GM19023 (cell line): Measurements from ENCODE around the gene MBOAT7.

Experiments
- ATAC-seq: cut with Tn5 transposase; IDR thresholded peaks from one replicate; pipeline ENCODE4 v1.9.1; 2021; ENCODE audit warnings: mild to moderate bottlenecking, moderate library complexity; ENCODE audit not compliant: unreplicated experiment

The MBOAT7 gene

DNA sequence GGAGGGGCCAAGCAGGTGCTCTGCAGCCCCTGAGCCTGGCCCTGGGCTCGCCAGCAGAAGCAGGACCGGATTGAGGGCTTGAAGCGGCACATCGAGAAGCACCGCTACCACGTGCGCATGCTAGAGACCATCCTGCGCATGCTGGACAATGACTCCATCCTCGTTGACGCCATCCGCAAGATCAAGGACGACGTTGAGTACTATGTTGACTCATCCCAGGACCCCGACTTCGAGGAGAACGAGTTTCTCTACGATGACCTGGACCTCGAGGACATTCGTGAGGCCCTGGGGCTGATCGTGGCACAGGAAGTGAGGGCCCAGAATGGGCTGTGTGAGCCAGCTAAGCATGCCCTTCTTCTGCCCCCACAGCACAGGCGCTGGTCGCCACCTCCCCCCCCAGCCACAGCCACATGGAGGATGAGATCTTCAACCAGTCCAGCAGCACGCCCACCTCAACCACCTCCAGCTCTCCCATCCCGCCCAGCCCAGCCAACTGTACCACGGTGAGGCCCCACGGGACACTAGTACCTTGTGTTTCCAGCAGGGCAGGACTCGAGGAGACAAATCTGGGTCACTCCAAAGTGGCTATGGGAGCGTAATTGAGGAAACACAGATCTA lies 43.7 kb downstream of the MBOAT7 start:
- no peak for ATAC-seq

DNA sequence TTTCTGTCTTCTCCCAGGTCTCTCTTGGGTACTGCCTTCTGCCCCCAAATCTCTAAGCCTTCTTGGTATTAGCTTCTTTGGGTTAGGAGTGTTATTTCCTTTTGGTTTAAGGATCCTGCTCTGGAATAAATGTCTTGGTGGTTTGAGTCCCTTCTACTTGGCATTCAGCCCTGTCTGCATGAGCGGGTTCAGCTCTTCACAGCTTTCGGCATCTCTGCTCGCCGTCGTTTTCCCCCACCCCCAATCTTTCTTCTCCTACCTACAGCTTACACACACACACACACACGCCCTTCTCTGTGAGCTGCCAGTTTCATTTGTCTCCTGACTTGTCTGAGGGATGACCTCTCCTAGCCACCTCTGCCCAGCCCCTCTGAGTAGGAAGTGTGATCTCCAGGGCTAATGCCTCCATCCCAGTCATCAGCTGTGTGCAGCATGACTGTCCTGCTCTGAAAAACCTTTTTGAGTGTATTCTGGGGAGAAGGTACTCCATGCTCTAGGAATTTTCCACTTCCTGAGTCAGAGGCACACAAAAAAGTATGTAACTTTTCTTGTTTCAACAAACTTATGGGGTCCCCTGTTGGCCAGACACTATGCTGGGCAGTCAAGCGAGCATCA lies 47.1 kb downstream of the MBOAT7 start:
- no peak for ATAC-seq

DNA sequence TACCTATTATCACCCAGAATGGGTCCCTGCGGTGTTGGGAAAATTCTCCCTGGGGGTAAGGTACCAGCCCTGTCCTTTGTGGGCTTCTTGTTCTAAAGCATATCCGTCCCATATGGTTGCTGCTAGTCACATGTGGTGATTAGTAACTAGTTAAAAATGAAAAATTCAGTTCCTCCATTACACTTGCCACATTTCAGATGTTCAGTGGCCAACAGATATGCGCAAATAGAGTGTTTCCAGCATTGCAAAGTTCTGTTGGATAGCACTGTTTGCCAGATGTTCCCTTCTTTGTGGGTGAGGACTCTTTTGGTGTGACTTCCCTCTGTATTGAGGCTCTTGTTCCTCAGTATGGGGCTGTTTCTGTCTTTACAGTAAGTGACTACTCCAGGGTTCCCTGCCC lies 48.0 kb downstream of the MBOAT7 start:
- ATAC-seq, result no peak

DNA sequence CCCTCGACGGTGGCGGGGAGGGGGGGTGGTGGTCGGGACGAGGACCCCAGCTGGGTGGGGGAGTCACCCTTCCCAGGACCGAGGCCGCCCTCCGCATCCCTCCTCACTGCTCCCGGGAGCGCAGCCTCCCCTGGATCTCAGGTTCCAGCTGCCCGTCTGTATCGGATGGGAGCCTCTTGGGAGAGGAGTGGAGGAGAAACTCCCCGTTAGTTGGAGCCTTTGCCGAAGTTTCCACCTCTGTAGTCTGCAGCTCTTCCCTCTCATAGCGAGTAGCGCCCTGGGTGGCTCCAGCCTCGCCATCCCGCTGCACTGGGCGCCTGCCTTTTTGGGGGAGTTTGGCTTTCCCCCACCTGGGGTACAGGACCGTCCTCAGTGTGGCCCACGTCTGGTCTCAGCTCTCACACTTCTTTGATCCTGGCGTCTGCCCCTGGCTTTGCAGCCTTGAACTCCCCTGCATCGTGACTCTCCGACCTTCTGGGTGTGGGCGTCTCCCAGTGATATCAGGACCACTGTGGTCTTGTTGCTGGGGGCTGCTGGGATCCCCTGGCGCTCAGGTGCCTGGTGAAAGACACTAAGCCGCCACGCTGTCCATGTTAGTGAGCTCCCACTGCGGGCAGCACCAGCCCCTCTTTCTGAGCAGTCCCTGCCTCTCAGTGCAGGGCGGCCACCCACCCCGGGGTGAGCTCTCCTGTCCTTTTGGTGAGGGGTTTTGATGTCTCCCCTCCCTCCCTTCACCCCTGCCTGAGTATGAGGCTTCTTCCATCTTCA lies 50.7 kb downstream of the MBOAT7 start:
- no peak for ATAC-seq

DNA sequence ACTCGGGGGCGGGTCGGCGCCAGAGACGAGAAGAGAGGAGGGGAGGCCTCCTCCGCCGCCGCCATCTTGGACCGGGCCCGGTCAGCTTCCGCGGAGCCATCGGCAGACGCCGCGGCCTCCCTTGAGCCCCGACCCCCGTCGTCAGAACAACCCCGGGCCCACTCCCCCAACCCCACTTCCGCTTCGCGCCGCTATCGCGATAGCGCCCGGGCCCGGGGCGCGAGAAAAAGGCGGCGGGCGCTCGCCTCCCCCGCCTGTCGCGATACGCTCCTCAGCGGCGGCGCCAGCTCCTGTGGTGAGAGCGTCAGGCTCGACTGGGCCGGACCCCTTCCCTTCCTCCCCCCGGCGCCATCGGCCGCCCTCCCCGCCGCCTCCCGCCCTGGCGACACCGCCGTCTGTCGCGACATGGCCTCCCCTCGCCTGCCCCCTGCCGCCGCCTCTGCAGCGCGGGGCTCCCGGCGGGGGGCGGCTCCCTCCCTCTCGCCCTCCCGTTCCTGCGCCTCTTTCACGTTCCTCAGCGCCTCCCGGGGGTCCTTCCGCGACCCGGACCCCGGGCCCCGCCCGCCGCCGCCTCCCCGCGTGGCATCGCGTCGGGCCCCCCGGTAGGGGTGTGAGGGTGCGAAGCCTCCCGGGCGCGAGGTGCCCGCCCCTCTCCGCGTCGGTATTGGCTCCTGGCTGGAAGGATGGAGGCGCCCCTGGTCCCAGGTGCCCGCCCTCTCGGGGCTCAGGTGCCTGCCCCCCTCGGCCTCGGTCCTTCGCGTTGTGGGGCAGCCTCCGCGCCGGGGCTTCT lies 51.5 kb downstream of the MBOAT7 start, which contains the start of gene CNOT3:
Gene CNOT3 (plus strand): TSS at position 64 of the 790 bp plus-strand sequence. CDS start 5,217 bp downstream, outside the sequence.
- no peak for ATAC-seq

DNA sequence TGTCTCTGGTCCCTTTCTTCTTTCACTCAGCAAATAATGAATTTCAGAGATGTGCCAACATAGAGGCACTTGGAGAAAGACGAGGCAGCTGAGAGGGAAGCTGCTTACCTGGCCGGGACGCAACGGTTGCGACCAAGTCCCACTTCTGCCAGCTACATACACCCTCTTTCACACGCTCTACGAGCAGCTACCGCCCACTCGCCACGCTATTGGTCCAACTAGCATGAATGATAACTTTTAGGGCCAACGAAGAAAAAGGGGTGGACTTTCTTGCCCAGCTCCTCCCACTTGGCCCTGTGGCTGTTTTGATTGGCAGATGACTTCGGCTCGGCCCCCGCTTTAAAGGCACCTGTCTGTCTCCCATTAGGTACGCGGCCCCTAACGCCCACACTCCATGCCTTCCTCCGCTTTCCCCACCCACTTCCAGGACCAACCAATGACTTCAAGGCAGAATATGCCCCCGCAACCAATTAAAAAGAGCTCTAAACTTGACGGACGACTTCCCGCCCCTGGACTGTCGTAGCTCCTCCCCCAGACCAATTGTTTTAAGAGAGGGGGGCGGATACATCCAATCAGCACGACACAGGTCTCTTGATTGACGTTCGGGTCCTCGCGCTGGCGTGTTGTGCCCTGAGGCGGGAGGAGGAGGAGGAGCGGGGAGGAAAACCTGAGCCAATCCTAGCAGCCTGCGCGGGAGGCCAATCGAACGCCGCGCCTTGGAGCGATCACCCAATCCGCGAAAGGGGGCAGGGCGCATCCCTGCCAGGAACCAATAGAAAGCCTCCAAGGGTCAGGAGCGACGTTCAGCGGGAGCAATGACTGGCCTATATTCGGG lies 52.3 kb downstream of the MBOAT7 start:
- ATAC-seq, result peak; percentile 78

DNA sequence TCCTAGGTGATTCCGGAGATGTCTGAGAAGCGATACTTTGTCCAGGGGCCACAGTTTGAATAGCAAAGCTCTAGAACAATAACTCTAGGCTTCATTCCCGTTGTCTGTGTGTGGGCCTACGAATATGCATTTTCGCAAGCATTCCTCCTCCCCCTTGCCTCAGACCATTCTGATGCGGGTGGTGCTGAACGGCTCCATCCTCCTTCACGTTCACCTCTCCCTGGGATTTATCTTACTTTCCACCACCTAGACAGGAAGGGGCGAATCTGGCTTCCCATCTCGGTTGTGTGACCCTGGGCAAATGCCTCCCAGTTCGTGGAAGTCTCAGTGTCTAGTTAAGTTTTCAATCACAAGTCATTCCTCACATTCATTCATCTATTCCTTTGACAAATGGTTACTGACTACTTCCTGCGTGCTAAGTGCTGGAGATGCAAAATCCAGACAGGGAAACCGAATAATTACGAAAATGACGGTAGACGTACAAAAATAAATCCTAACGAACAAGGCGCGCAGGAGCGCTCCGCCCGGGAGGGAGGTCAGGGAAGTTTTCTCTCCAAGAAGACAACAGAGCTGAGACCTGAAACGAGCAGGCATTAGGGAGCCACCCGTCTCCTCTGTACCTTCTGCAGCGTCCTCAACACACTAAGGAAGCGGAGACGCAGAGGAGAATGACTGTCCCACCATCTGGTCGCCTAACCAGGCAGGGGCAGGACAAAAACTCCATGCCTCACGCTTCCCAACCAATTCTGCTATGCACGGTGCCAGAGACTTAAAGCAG lies 53.1 kb downstream of the MBOAT7 start:
- ATAC-seq, result no peak

DNA sequence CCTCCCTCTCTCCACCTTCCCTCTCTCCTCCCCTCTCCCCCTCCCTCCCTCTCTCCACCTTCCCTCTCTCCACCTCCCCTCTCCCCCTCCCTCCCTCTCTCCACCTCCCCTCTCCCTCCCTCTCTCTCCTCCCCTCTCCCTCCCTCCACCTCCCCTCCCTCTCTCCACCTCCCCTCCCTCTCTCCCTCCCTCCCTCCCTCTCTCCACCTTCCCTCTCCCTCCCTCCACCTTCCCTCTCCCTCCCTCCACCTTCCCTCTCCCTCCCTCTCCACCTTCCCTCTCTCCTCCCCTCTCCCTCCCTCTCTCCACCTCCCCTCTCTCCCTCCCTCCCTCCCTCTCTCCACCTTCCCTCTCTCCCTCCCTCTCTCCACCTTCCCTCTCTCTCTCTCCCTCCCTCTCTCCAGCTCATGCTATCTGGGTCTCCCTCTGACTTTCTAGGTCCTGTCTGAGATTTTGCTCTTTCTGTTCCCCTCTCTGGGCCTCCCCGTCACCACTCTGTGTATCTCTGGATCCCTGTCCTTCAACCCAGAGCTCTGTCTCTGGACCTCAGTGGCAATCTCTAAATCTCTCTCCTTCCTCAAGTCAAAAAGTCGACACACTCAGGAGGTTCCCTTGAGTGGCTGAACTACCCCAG lies 55.3 kb downstream of the MBOAT7 start:
- no peak for ATAC-seq

DNA sequence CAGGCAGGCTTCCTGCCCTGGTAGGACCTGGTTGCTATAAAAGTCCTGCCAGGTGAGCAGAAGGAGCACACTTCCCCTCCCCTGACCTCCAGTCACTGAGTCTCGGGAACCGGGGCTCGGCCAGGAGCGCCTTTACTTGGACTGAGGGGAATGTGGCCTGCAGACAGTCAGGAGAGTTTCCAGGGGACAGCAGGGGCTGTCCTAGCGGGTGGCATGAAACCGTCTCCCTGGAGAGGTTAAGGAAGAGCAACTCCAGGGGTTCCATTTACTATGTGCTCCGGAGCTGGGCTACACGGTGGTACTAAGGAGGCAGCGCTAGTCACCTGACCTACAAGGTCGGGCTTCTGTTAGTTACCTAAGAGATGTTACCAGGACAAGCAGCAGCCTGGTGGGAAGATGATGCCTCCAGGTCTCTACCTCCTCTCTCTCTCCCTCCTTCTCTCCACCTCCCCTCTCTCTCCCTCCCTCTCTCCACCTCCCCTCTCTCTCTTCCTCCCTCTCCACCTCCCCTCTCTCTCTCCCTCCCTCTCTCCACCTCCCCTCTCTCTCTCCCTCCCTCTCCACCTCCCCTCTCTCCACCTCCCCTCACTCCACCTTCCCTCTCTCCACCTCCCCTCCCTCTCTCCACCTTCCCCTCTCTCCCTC lies 55.9 kb downstream of the MBOAT7 start:
- ATAC-seq, result no peak

DNA sequence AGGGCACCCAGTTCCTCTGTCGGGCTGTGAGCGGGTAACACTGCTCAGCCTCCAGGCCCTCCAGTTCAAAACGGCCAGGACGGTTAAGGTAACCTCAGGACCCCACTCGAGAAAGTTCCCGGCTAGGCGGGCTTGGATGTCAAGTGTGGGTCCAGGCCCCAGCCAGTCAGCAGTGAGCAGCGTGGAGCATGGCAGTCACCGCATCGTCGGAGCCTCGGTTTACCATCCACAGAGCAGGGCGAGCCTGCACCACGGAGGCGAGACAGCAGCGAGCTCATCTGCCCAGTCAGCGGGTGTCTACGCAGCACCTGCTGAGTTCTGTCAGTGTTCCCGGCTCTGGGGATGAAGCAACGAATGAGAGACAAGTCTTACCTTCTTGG lies 59.8 kb downstream of the MBOAT7 start:
- ATAC-seq, result no peak

DNA sequence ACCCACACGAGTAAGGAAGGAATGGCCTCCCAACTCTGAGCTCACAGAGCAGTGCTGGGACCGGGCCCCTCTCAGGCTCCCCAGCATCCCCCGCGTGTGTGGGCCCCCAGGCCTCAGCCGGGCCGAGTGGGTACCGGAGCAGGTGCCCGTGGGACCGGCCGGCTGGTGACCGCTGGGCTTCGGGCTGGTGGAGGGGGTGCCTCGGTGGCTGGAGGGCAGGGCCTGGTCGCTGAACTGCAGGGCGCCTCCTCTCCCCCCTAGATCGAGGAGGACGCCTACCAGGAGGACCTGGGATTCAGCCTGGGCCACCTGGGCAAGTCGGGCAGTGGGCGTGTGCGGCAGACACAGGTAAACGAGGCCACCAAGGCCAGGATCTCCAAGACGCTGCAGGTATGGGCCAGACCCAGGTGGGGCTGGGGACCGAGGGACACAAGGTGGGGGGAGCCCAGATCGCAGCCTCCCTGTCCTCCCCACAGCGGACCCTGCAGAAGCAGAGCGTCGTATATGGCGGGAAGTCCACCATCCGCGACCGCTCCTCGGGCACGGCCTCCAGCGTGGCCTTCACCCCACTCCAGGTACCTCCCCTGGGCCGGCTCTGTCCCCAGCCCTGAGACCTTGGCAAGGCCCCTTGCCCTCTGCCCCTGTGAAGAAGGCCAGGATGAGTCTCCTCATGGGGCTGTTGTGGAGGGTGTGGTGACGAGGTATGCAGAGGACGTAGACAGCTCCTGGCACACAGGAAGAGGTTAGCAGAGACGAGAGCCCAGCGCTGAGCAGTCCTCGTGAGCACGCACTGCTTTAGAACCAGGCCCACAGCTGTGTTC lies 60.4 kb downstream of the MBOAT7 start:
- no peak for ATAC-seq

DNA sequence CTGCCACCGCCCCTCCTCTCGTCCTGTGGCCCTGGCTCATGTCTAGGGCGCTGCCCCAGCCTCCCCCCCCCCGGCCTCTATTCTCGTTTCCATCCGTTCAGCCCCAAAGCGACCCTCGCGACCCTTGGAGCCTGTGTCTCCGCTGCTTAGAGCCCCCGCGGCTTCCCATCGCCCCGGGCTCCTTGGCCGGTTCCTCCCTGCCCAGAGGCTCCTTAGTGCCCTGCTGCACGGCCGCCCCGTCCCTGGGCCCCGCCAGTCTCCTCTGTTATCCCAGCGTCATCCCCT lies 61.0 kb downstream of the MBOAT7 start:
- no peak for ATAC-seq

DNA sequence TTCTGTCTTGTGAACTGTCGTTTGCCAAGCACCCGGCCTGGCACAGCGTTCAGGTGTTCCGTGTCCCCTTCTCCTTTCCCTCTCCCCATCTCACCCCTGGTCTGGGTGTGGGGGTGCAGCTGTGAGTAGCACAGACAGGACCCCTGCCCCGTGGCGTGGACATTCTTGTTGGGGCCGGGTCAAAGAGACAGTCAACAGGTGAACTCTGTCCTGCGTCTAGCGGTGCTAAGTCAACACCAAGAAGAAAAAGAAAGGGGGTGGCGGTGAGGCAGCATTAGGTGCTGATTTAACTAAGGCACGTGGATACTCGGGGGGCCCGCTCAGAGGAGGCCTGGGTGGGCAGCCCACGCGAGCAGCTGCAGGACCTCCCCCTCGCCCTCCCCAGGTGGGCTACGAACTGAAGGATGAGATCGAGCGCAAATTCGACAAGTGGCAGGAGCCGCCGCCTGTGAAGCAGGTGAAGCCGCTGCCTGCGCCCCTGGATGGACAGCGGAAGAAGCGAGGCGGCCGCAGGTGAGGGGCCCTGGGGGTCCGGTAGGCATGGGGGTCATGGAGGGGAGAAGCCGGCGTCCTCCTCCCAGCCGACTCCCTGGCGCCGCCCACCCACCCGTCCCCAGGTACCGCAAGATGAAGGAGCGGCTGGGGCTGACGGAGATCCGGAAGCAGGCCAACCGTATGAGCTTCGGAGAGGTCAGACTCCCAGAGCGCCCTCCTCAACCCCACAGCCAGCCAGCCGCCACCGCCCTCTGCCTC lies 61.5 kb downstream of the MBOAT7 start:
- ATAC-seq, result no peak

DNA sequence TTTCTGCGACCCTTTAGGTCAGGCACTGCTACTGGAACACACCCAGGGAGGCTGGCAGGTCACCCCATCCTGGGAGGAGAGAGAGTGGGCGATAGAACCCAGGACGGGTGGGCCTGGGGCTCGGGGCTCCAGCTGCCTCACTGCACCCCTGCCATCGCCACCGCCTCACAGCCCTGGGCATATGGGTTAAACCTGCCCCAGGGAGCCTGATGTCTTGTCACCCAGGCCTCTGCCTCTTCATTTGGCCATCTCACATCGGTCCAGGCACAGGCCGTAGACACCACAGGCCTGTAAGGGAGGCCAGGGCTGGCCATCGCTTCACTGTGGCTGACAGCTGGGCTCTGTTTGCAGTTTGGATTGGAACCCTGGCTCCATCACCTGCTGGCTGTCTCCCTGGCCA lies 63.7 kb downstream of the MBOAT7 start:
- ATAC-seq, result no peak

DNA sequence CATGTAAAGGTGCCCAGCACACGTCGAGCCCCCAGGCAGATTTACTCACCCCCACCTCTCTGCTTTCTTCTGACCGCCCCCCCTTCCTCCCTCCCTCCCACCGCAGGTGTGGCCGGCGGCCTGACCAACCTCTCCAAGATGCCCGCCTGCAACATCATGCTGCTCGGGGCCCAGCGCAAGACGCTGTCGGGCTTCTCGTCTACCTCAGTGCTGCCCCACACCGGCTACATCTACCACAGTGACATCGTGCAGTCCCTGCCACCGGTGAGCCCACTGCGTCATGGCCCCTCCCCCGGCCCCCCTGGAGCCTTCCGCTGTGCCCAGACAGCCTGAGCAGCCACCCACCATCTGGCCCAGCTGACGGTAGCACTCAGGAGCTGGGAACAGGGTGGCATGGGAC lies 65.0 kb downstream of the MBOAT7 start:
- ATAC-seq, result no peak

DNA sequence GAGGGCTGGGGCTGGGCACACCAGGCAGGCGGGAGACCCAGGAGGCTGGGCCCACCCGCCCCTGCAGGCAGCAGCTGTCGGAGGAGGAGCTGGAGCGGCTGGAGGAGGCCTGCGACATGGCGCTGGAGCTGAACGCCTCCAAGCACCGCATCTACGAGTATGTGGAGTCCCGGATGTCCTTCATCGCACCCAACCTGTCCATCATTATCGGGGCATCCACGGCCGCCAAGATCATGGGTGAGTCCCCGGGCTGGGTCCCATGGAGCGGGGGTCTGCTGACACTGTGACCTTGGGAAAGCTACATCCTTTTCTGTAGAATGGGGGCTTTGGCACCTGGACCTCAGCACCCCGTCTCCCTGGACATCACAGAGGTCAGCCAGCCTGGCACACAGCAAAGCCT lies 65.7 kb downstream of the MBOAT7 start:
- ATAC-seq, result no peak
